CD8-positive, alpha-beta memory T cell (primary cell): Measurements from ENCODE around the gene IMP4. TPM values are rescaled to one million over a fixed set of nuclear protein-coding genes. Genes with fewer than 3 reads are reported as not detected.

Experiments
- CTCF ChIA-PET: fragments of 350-600 bp; sonication (Branson Sonifier 250); formaldehyde crosslinking; loops from one replicate; lab custom pipeline; 2021; ENCODE audit warnings: antibody characterized with exemption; lab: Charles Lee
- POLR2A ChIA-PET: fragments of 350-600 bp; sonication (Branson Sonifier 250); formaldehyde crosslinking; loops from one replicate; lab custom pipeline; 2021; ENCODE audit warnings: antibody characterized with exemption; lab: Charles Lee
- DNase-seq, 5 donors: peaks; one replicate each; pipeline versions ENCODE4 v3.0.0 to v3.0.0-alpha.2; 2020 to 2022; ENCODE audit warnings: mixed read lengths in 1 of 5
- H3K27ac ChIP-seq: one replicate; pipeline ENCODE4 v1.7.0; 2013; ENCODE audit warnings: low read depth, mild to moderate bottlenecking, low read length, moderate library complexity
- H3K27me3 ChIP-seq: 2 replicates; pipeline ENCODE4 v1.7.0; 2013; ENCODE audit warnings: low read length, mild to moderate bottlenecking; ENCODE audit not compliant: insufficient read depth, poor library complexity, severe bottlenecking
- H3K36me3 ChIP-seq: 2 replicates; pipeline ENCODE4 v1.7.0; 2013; ENCODE audit warnings: mild to moderate bottlenecking, low read length, moderate library complexity; ENCODE audit not compliant: insufficient read depth
- H3K4me1 ChIP-seq: 2 replicates; pipeline ENCODE4 v1.7.0; 2013; ENCODE audit warnings: mild to moderate bottlenecking, low read length, moderate library complexity; ENCODE audit not compliant: insufficient read depth
- H3K4me3 ChIP-seq: 2 replicates; pipeline ENCODE4 v1.7.0; 2013; ENCODE audit warnings: mild to moderate bottlenecking, low read length
- H3K9me3 ChIP-seq: 2 replicates; pipeline ENCODE4 v1.7.0; 2013; ENCODE audit warnings: mild to moderate bottlenecking, low read length
- H3K27ac Mint-ChIP-seq, 8 donors: one replicate each; pipeline ENCODE4 v1.8.0; 2020 to 2021; ENCODE audit warnings: mixed read lengths in 8 of 8, mild to moderate bottlenecking in 6 of 8, inconsistent platforms in 3 of 8, moderate library complexity in 3 of 8
- H3K27me3 Mint-ChIP-seq, 2 donors: one replicate each; pipeline ENCODE4 v1.8.0; 2020 to 2021; ENCODE audit warnings: mixed read lengths in 2 of 2, mild to moderate bottlenecking in 1 of 2, moderate library complexity in 1 of 2
- H3K36me3 Mint-ChIP-seq, 3 donors: one replicate each; pipeline ENCODE4 v1.8.0; 2020 to 2021; ENCODE audit warnings: mixed read lengths in 3 of 3, inconsistent platforms in 1 of 3, mild to moderate bottlenecking in 1 of 3
- H3K4me1 Mint-ChIP-seq, 3 donors: one replicate each; pipeline ENCODE4 v1.8.0; 2020 to 2021; ENCODE audit warnings: mixed read lengths in 3 of 3, inconsistent platforms in 1 of 3, mild to moderate bottlenecking in 1 of 3
- H3K4me3 Mint-ChIP-seq, 7 donors: one replicate each; pipeline ENCODE4 v1.8.0; 2020 to 2021; ENCODE audit warnings: mixed read lengths in 7 of 7, mild to moderate bottlenecking in 6 of 7, moderate library complexity in 4 of 7, inconsistent platforms in 2 of 7
- H3K9me3 Mint-ChIP-seq, 5 donors: one replicate each; pipeline ENCODE4 v1.8.0; 2020 to 2022; ENCODE audit warnings: mixed read lengths in 5 of 5, mild to moderate bottlenecking in 3 of 5, moderate library complexity in 2 of 5, inconsistent platforms in 1 of 5
- polyA plus RNA-seq: library from polyadenylated mRNA; unstranded; fragments of 300-500 nt; fragmentation: Illumina TruSeq; gene quantifications from one replicate; pipeline ENCODE4 v1.2.3, GENCODE V29; 2021
- total RNA-seq, 2 experiments: library from RNA; stranded (reverse); gene quantifications; one replicate each; pipeline ENCODE4 v1.2.3, GENCODE V29; 2021

Gene IMP4
- 100 to 1,000 TPM; 227 to 239 TPM for total RNA-seq
- polyA plus RNA-seq: 86.8 TPM

- Histone ChIP-seq H3K27me3 (no peaks in the 10 kb centered on the region), H3K4me1 (peaks cover 25% of the 10 kb centered on the region), H3K4me3 (peak within 1 kb of the TSS; percentile 90), H3K9me3 (no peaks in the 10 kb centered on the region), H3K36me3 (peaks cover 40% of the 10 kb centered on the region), H3K27ac (peak within 1 kb of the TSS; percentile 95)
- H3K36me3 Mint-ChIP-seq: peaks cover 9 to 86% (median 28%) of the 10 kb centered on the region in 3 donors
- H3K27me3 Mint-ChIP-seq: no peaks in the 10 kb centered on the region
- ChIA-PET CTCF (interaction anchor here (0.9 to 4.6 kb wide), 11 partner anchors 9 to 1150 kb away, joined by 3 to 37 read pairs (median 6); partner anchors contain the start of genes GPR148, MZT2A, MZT2B and PTPN18), POLR2A (interaction anchor here (0.7 to 2.6 kb wide), 14 partner anchors 9 to 1150 kb away, joined by 3 to 40 read pairs (median 6); partner anchors contain the start of genes MZT2B, PTPN18 and SMPD4)
- peak within 1 kb of the TSS; percentile 93 to 100 (median 98) for H3K27ac Mint-ChIP-seq
- peak within 1 kb of the TSS; percentile 96 to 100 (median 99) for H3K4me3 Mint-ChIP-seq
- H3K4me1 Mint-ChIP-seq: peaks cover 38 to 55% (median 49%) of the 10 kb centered on the region in 3 donors
- no peaks in the 10 kb centered on the region for H3K9me3 Mint-ChIP-seq
- DNase-seq: peak; percentile 89 to 98 (median 96)
Observed at GRCh38 chr2:130342533-130343275, at the start of gene IMP4. TSS of gene IMP4 (plus strand) at chr2:130342897. CDS start at chr2:130342933, 36 bp downstream.

GRCh38 chr2:130300258-130300969, 42.3 kb upstream of the IMP4 start:
- ChIA-PET CTCF (no interaction called here), POLR2A (no interaction called here)
- Histone ChIP-seq H3K36me3 (no peaks in the 10 kb centered on the region), H3K9me3 (no peaks in the 10 kb centered on the region), H3K27ac (no peak overlapping the region), H3K4me1 (no peaks in the 10 kb centered on the region), H3K4me3 (no peak overlapping the region), H3K27me3 (no peaks in the 10 kb centered on the region)
- H3K9me3 Mint-ChIP-seq: no peaks in the 10 kb centered on the region
- H3K36me3 Mint-ChIP-seq: no peaks in the 10 kb centered on the region
- H3K27me3 Mint-ChIP-seq: peaks cover 7 to 43% of the 10 kb centered on the region in 2 donors
- no peak overlapping the region for H3K27ac Mint-ChIP-seq
- DNase-seq: no peak
- no peak overlapping the region for H3K4me3 Mint-ChIP-seq
- H3K4me1 Mint-ChIP-seq: no peaks in the 10 kb centered on the region

GRCh38 chr2:130300970-130301348, 41.7 kb upstream of the IMP4 start:
- H3K4me1 Mint-ChIP-seq: no peaks in the 10 kb centered on the region
- CTCF ChIA-PET: no interaction called here
- no peaks in the 10 kb centered on the region for H3K27me3 ChIP-seq
- H3K9me3 ChIP-seq: no peaks in the 10 kb centered on the region
- no peak overlapping the region for H3K4me3 ChIP-seq
- POLR2A ChIA-PET: no interaction called here
- no peak overlapping the region for H3K27ac Mint-ChIP-seq
- no peaks in the 10 kb centered on the region for H3K36me3 Mint-ChIP-seq
- DNase-seq: no peak
- H3K27ac ChIP-seq: no peak overlapping the region
- H3K36me3 ChIP-seq: no peaks in the 10 kb centered on the region
- H3K4me3 Mint-ChIP-seq: no peak overlapping the region
- no peaks in the 10 kb centered on the region for H3K9me3 Mint-ChIP-seq
- H3K27me3 Mint-ChIP-seq: peaks cover 7 to 39% of the 10 kb centered on the region in 2 donors
- H3K4me1 ChIP-seq: no peaks in the 10 kb centered on the region

GRCh38 chr2:130302164-130302886, 40.4 kb upstream of the IMP4 start:
- POLR2A ChIA-PET: no interaction called here

GRCh38 chr2:130303169-130303568, 39.5 kb upstream of the IMP4 start:
- Mint-ChIP-seq H3K36me3 (no peaks in the 10 kb centered on the region), H3K27me3 (peaks cover 7 to 29% of the 10 kb centered on the region in 2 donors), H3K4me1 (no peaks in the 10 kb centered on the region), H3K27ac (no peak overlapping the region), H3K9me3 (no peaks in the 10 kb centered on the region), H3K4me3 (no peak overlapping the region)
- no peak overlapping the region for H3K4me3 ChIP-seq
- no peaks in the 10 kb centered on the region for H3K27me3 ChIP-seq
- no peak for DNase-seq
- no peaks in the 10 kb centered on the region for H3K36me3 ChIP-seq
- no peaks in the 10 kb centered on the region for H3K9me3 ChIP-seq
- H3K27ac ChIP-seq: no peak overlapping the region
- ChIA-PET CTCF (no interaction called here), POLR2A (no interaction called here)
- H3K4me1 ChIP-seq: no peaks in the 10 kb centered on the region

More at GRCh38 chr2:130302164-130302886, 40.4 kb upstream of the IMP4 start:
- H3K4me1 ChIP-seq: no peaks in the 10 kb centered on the region
- no peak for DNase-seq
- Mint-ChIP-seq H3K9me3 (no peaks in the 10 kb centered on the region), H3K4me3 (no peak overlapping the region), H3K27ac (no peak overlapping the region), H3K4me1 (no peaks in the 10 kb centered on the region), H3K36me3 (no peaks in the 10 kb centered on the region), H3K27me3 (peaks cover 7 to 35% of the 10 kb centered on the region in 2 donors)
- no peak overlapping the region for H3K27ac ChIP-seq
- no peaks in the 10 kb centered on the region for H3K36me3 ChIP-seq
- H3K4me3 ChIP-seq: no peak overlapping the region
- CTCF ChIA-PET: no interaction called here
- H3K9me3 ChIP-seq: no peaks in the 10 kb centered on the region
- H3K27me3 ChIP-seq: no peaks in the 10 kb centered on the region

GRCh38 chr2:130304726-130305125, 38.0 kb upstream of the IMP4 start:
- peaks cover 7 to 24% of the 10 kb centered on the region in 2 donors for H3K27me3 Mint-ChIP-seq
- no peaks in the 10 kb centered on the region for H3K4me1 ChIP-seq
- H3K27ac Mint-ChIP-seq: no peak overlapping the region
- no peaks in the 10 kb centered on the region for H3K36me3 ChIP-seq
- CTCF ChIA-PET: interaction anchor here (1.4 kb wide), 1 partner anchor 9 kb away, joined by 3 read pairs; no protein-coding TSS in a partner anchor
- DNase-seq: no peak
- H3K27ac ChIP-seq: no peak overlapping the region
- no peaks in the 10 kb centered on the region for H3K4me1 Mint-ChIP-seq
- H3K4me3 Mint-ChIP-seq: no peak overlapping the region
- H3K4me3 ChIP-seq: no peak overlapping the region
- no peaks in the 10 kb centered on the region for H3K36me3 Mint-ChIP-seq
- POLR2A ChIA-PET: no interaction called here
- no peaks in the 10 kb centered on the region for H3K9me3 Mint-ChIP-seq
- no peaks in the 10 kb centered on the region for H3K27me3 ChIP-seq
- no peaks in the 10 kb centered on the region for H3K9me3 ChIP-seq

- H3K4me3 ChIP-seq: no peak overlapping the region
- ChIA-PET CTCF (no interaction called here), POLR2A (no interaction called here)
- Mint-ChIP-seq H3K4me1 (no peaks in the 10 kb centered on the region), H3K27me3 (peaks cover 2 to 8% of the 10 kb centered on the region in 2 donors), H3K9me3 (no peaks in the 10 kb centered on the region), H3K4me3 (no peak overlapping the region), H3K27ac (no peak overlapping the region), H3K36me3 (no peaks in the 10 kb centered on the region)
- H3K36me3 ChIP-seq: no peaks in the 10 kb centered on the region
- no peak for DNase-seq
- H3K27me3 ChIP-seq: no peaks in the 10 kb centered on the region
- no peaks in the 10 kb centered on the region for H3K9me3 ChIP-seq
- no peaks in the 10 kb centered on the region for H3K4me1 ChIP-seq
- no peak overlapping the region for H3K27ac ChIP-seq
Observed at GRCh38 chr2:130307850-130308249, 34.8 kb upstream of the IMP4 start.
